SK-N-SH (cell line): ENCODE measurements around the gene WDTC1. TPM values are rescaled to one million over a fixed set of nuclear protein-coding genes. Genes with fewer than 3 reads are reported as not detected.

Source experiments
- CTCF ChIA-PET: fragments of 300-600, 350-600 bp; formaldehyde crosslinking; extraction: SDS; loops from one replicate; lab custom pipeline; 2021; lab: Yijun Ruan, JAX
- POLR2A ChIA-PET: fragments of 350-600 bp; sonication (Branson Sonifier 250); formaldehyde crosslinking; extraction: SDS; loops from one replicate; lab custom pipeline; 2020; ENCODE audit warnings: antibody characterized with exemption, inconsistent platforms; lab: Yijun Ruan, JAX
- DNase-seq: peaks from one replicate; pipeline ENCODE4 v3.0.0; 2012
- H2AFZ ChIP-seq: fragments of 200-600 bp; sonication (generic); 2 replicates; pipeline ENCODE4 v1.8.1; 2016; ENCODE audit warnings: antibody characterized with exemption, mild to moderate bottlenecking, low read depth
- H3F3A ChIP-seq: fragments of 200-600 bp; sonication (generic); replicated peaks from 2 replicates; pipeline ENCODE3; 2016; ENCODE audit warnings: antibody characterized with exemption, mild to moderate bottlenecking; ENCODE audit not compliant: insufficient read depth
- H3K27ac ChIP-seq, 2 experiments: fragments of 200-500 bp in 1 of 2; fragments of 200-600 bp in 1 of 2; sonication (Bioruptor generic) in 1 of 2; sonication (generic), shearing (Covaris generic) in 1 of 2; 2 replicates each; pipeline versions ENCODE4 v1.5.1 to v1.6.1; 2014 to 2016; ENCODE audit warnings: low read depth in 2 of 2, inconsistent platforms in 1 of 2, low read length in 1 of 2, mild to moderate bottlenecking in 1 of 2, mixed read lengths in 1 of 2
- H3K27me3 ChIP-seq: fragments of 200-600 bp; sonication (generic), shearing (Covaris generic); 2 replicates; pipeline ENCODE4 v1.6.1; 2016; ENCODE audit warnings: mixed run types; ENCODE audit not compliant: insufficient read depth
- H3K36me3 ChIP-seq, 2 experiments: fragments of 200-500 bp in 1 of 2; fragments of 200-600 bp in 1 of 2; sonication (Bioruptor generic) in 1 of 2; sonication (generic) in 1 of 2; replicated peaks in 1 of 2; 2 replicates each; pipeline versions ENCODE3 to v1.5.1; 2014 to 2016; ENCODE audit warnings: low read length in 1 of 2, mild to moderate bottlenecking in 1 of 2; ENCODE audit not compliant: insufficient read depth in 2 of 2, control insufficient read depth in 1 of 2
- H3K4me1 ChIP-seq, 2 experiments: fragments of 200-500 bp in 1 of 2; fragments of 200-600 bp in 1 of 2; sonication (Bioruptor generic) in 1 of 2; sonication (generic), shearing (Covaris generic) in 1 of 2; 2 replicates each; pipeline versions ENCODE4 v1.5.1 to v1.6.1; 2014 to 2016; ENCODE audit warnings: low read depth in 1 of 2, low read length in 1 of 2, mixed run types in 1 of 2; ENCODE audit not compliant: insufficient read depth in 2 of 2, control insufficient read depth in 1 of 2
- H3K4me2 ChIP-seq: fragments of 200-600 bp; sonication (generic), shearing (Covaris generic); 2 replicates; pipeline ENCODE4 v1.6.1; 2017; ENCODE audit warnings: mixed run types
- H3K4me3 ChIP-seq, 2 experiments: fragments of 200-500 bp in 1 of 2; fragments of 200-600 bp in 1 of 2; sonication (Bioruptor generic) in 1 of 2; sonication (generic), shearing (Covaris generic) in 1 of 2; 2 replicates each; pipeline versions ENCODE4 v1.5.1 to v1.8.1; 2014 to 2016; ENCODE audit warnings: low read depth in 2 of 2, inconsistent platforms in 1 of 2, low read length in 1 of 2, mild to moderate bottlenecking in 1 of 2, mixed read lengths in 1 of 2, moderate library complexity in 1 of 2
- H3K79me2 ChIP-seq: fragments of 200-600 bp; sonication (generic); 2 replicates; pipeline ENCODE4 v1.8.1; 2017; ENCODE audit warnings: mild to moderate bottlenecking; ENCODE audit not compliant: insufficient read depth
- H3K9ac ChIP-seq: fragments of 200-600 bp; sonication (generic); 2 replicates; pipeline ENCODE4 v1.6.1; 2017; ENCODE audit warnings: mixed run types
- H3K9me2 ChIP-seq: fragments of 200-600 bp; sonication (generic); 2 replicates; pipeline ENCODE4 v1.6.1; 2017; ENCODE audit warnings: mixed run types
- H3K9me3 ChIP-seq: fragments of 200-600 bp; sonication (generic); 2 replicates; pipeline ENCODE4 v1.6.1; 2017; ENCODE audit warnings: mixed run types, mild to moderate bottlenecking, moderate library complexity
- H4K20me1 ChIP-seq: fragments of 200-600 bp; sonication (generic); 2 replicates; pipeline ENCODE4 v1.6.1; 2017; ENCODE audit warnings: mild to moderate bottlenecking, mixed run types; ENCODE audit not compliant: insufficient read depth
- ELF1 ChIP-seq: IDR thresholded peaks from 2 replicates; pipeline ENCODE4 v1.4.0; 2012
- EZH2phosphoT487 ChIP-seq: fragments of 200-600 bp; sonication (generic); IDR thresholded peaks from 2 replicates; pipeline ENCODE4 v1.6.1; 2017; ENCODE audit warnings: low read depth, mixed run types, mild to moderate bottlenecking, antibody characterized with exemption, moderate library complexity, borderline replicate concordance
- FOXM1 ChIP-seq: IDR thresholded peaks from 2 replicates; pipeline ENCODE4 v1.4.0; 2012; ENCODE audit warnings: low read depth, mild to moderate bottlenecking
- JUND ChIP-seq: IDR thresholded peaks from 2 replicates; pipeline ENCODE4 v1.4.0; 2012
- MEF2A ChIP-seq: IDR thresholded peaks from 2 replicates; pipeline ENCODE4 v1.4.0; 2012; ENCODE audit warnings: low read depth, borderline replicate concordance
- MXI1 ChIP-seq: IDR thresholded peaks from 2 replicates; pipeline ENCODE4 v1.6.1; 2012; ENCODE audit warnings: mild to moderate bottlenecking, low read depth, low read length, improper control_type of control experiment
- NFIC ChIP-seq: IDR thresholded peaks from 2 replicates; pipeline ENCODE4 v1.4.0; 2012; ENCODE audit warnings: borderline replicate concordance
- NRF1 ChIP-seq: IDR thresholded peaks from 2 replicates; pipeline ENCODE4 v1.6.1; 2012; ENCODE audit warnings: low read depth, mild to moderate bottlenecking, low read length
- RAD21 ChIP-seq: IDR thresholded peaks from 2 replicates; pipeline ENCODE4 v1.6.1; 2012; ENCODE audit warnings: mild to moderate bottlenecking, low read length
- RCOR1 ChIP-seq: fragments of 150-350 bp; IDR thresholded peaks from 2 replicates; pipeline ENCODE4 v1.6.1; 2017; ENCODE audit warnings: antibody characterized with exemption, low read length
- RFX5 ChIP-seq: IDR thresholded peaks from 2 replicates; pipeline ENCODE4 v1.6.1; 2012; ENCODE audit warnings: mild to moderate bottlenecking, improper control_type of control experiment, low read length
- RXRA ChIP-seq: IDR thresholded peaks from 2 replicates; pipeline ENCODE4 v1.4.0; 2012; ENCODE audit warnings: low read depth, mild to moderate bottlenecking, borderline replicate concordance
- SIN3A ChIP-seq: IDR thresholded peaks from 2 replicates; pipeline ENCODE4 v1.6.1; 2012; ENCODE audit warnings: low read depth, mild to moderate bottlenecking, low read length, moderate library complexity, borderline replicate concordance
- SMC3 ChIP-seq: IDR thresholded peaks from 2 replicates; pipeline ENCODE4 v1.6.1; 2012; ENCODE audit warnings: low read depth, low read length, improper control_type of control experiment
- YY1 ChIP-seq: IDR thresholded peaks from 2 replicates; pipeline ENCODE4 v1.4.0; 2012; ENCODE audit warnings: low read depth, mild to moderate bottlenecking
- WGBS: methylation state at CpG from one replicate; pipeline ENCODE4 v1.1.6; 2017; ENCODE audit warnings: low lambda C conversion rate; 5-methylcytosine and 5-hydroxymethylcytosine counted together
- polyA plus RNA-seq, 3 experiments: library from polyadenylated mRNA; depleted of rRNA; stranded (reverse); fragments of >200 nt; gene quantifications; 2 replicates each; pipeline ENCODE4 v1.2.3, GENCODE V29; 2012
- TF ChIP-seq, protein P1 (sequence below): fragments of 150-350 bp; IDR thresholded peaks from 2 replicates; pipeline ENCODE4 v1.6.1; 2016; ENCODE audit warnings: mild to moderate bottlenecking, low read depth, low read length
- TF ChIP-seq, protein P2 (sequence below): IDR thresholded peaks from 2 replicates; pipeline ENCODE4 v1.4.0; 2012; ENCODE audit warnings: low read depth
- TF ChIP-seq, protein P3 (sequence below): fragments of 200-600 bp; sonication (generic); IDR thresholded peaks from 2 replicates; pipeline ENCODE4 v1.6.1; 2017; ENCODE audit warnings: antibody characterized with exemption, mild to moderate bottlenecking, moderate library complexity
- TF ChIP-seq, protein P4 (sequence below): IDR thresholded peaks from 2 replicates; pipeline ENCODE4 v1.4.0; 2012; ENCODE audit warnings: low read depth, borderline replicate concordance
- TF ChIP-seq, protein P5 (sequence below): IDR thresholded peaks from 2 replicates; pipeline ENCODE4 v1.6.1; 2012; ENCODE audit warnings: mild to moderate bottlenecking, low read depth, low read length, moderate library complexity
- TF ChIP-seq, protein P6 (sequence below): fragments of 150-350 bp; IDR thresholded peaks from 2 replicates; pipeline ENCODE4 v1.6.1; 2017; ENCODE audit warnings: antibody characterized with exemption, low read length, low read depth, borderline replicate concordance
- TF ChIP-seq, protein P7 (sequence below): IDR thresholded peaks from 2 replicates; pipeline ENCODE4; 2012

WDTC1 gene
- polyA plus RNA-seq, 1 of the 3 experiments (the other 2 are of a cell fraction): 12.0 TPM

DNA sequence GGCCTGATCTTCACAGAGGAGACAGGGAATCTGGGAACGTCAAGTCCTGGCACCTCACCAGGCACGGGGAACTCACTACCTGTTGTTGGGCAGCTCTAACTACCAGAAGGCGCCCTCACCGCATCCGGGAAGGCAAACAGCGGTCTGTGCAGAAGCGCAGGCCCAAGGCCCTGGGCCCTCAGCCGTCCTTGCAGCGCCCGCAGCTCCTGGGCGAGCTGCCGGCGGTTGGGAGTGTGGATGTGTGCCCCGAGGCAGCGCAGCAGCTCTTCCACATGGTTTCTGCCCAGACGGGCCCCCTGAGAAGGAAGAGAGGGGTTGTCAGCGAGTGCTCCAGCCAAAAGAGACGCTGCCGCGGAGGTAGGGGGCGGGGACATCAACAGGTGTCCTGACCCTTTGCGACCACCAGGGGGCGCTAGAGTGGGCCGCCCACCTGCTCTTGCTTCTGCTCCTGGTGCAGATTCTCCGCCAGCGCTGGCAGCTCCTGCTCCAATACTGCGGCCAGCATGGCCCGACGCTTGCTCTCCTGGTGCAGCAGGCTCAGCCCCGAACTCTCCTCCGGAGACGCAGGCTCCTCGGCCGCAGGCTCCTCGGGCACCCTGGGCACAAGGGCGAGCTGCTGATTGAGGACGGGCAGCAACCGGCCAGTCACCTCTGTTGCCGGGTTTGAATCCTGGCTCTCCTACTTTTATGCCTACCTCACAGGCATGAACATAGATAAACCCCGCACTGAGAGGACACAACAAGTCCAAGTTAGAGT lies 123.0 kb downstream of the WDTC1 start:
- H3K36me3 ChIP-seq: peaks cover 4 to 21% of the 10 kb centered on the region in 2 experiments
- H3K27me3 ChIP-seq: no peaks in the 10 kb centered on the region
- no peaks in the 10 kb centered on the region for H3F3A ChIP-seq
- WGBS: 43% methylated on average over 33 of the region's 40 CpGs
- POLR2A ChIA-PET: interaction anchor here (1.7 kb wide), 1 partner anchor 9 kb away, joined by 5 read pairs; no protein-coding TSS in a partner anchor
- H3K4me2 ChIP-seq: no peak overlapping the region
- H3K9me2 ChIP-seq: no peaks in the 10 kb centered on the region
- H3K4me1 ChIP-seq: peaks cover 0 to 5% of the 10 kb centered on the region in 2 experiments; a peak in 1 of 4 replicates
- CTCF ChIA-PET: interaction anchor here (0.6 to 12.3 kb wide), 51 partner anchors 8 to 314 kb away, joined by 3 to 219 read pairs (median 5); partner anchors contain the start of genes AHDC1, CD164L2, FCN3 and FGR
- peak; percentile 97 for DNase-seq
- no peaks in the 10 kb centered on the region for H3K9me3 ChIP-seq
- peak overlapping the region in 1 of 2 experiments; percentile 48; a peak in 1 of 4 replicates for H3K4me3 ChIP-seq
- H3K9ac ChIP-seq: no peak overlapping the region
- no peak overlapping the region for H3K27ac ChIP-seq
- no peaks in the 10 kb centered on the region for H4K20me1 ChIP-seq
- no peak overlapping the region for H2AFZ ChIP-seq
- H3K79me2 ChIP-seq: no peaks in the 10 kb centered on the region
- TF ChIP-seq YY1: no peak
- TF ChIP-seq NFIC: no peak
- TF ChIP-seq, protein P1, sequence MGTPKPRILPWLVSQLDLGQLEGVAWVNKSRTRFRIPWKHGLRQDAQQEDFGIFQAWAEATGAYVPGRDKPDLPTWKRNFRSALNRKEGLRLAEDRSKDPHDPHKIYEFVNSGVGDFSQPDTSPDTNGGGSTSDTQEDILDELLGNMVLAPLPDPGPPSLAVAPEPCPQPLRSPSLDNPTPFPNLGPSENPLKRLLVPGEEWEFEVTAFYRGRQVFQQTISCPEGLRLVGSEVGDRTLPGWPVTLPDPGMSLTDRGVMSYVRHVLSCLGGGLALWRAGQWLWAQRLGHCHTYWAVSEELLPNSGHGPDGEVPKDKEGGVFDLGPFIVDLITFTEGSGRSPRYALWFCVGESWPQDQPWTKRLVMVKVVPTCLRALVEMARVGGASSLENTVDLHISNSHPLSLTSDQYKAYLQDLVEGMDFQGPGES: no peak
- no peak for TF ChIP-seq RXRA
- TF ChIP-seq, protein P2, sequence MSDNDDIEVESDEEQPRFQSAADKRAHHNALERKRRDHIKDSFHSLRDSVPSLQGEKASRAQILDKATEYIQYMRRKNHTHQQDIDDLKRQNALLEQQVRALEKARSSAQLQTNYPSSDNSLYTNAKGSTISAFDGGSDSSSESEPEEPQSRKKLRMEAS: no peak
- TF ChIP-seq SIN3A: no peak
- TF ChIP-seq RAD21: peak; percentile 65
- TF ChIP-seq, protein P3, sequence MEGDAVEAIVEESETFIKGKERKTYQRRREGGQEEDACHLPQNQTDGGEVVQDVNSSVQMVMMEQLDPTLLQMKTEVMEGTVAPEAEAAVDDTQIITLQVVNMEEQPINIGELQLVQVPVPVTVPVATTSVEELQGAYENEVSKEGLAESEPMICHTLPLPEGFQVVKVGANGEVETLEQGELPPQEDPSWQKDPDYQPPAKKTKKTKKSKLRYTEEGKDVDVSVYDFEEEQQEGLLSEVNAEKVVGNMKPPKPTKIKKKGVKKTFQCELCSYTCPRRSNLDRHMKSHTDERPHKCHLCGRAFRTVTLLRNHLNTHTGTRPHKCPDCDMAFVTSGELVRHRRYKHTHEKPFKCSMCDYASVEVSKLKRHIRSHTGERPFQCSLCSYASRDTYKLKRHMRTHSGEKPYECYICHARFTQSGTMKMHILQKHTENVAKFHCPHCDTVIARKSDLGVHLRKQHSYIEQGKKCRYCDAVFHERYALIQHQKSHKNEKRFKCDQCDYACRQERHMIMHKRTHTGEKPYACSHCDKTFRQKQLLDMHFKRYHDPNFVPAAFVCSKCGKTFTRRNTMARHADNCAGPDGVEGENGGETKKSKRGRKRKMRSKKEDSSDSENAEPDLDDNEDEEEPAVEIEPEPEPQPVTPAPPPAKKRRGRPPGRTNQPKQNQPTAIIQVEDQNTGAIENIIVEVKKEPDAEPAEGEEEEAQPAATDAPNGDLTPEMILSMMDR: peak; percentile 89
- no peak for TF ChIP-seq RFX5
- TF ChIP-seq ELF1: no peak
- no peak for TF ChIP-seq NRF1
- TF ChIP-seq SMC3: peak; percentile 83
- TF ChIP-seq, protein P4, sequence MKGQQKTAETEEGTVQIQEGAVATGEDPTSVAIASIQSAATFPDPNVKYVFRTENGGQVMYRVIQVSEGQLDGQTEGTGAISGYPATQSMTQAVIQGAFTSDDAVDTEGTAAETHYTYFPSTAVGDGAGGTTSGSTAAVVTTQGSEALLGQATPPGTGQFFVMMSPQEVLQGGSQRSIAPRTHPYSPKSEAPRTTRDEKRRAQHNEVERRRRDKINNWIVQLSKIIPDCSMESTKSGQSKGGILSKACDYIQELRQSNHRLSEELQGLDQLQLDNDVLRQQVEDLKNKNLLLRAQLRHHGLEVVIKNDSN: no peak
- TF ChIP-seq JUND: no peak
- no peak for TF ChIP-seq EZH2phosphoT487
- TF ChIP-seq, protein P5, sequence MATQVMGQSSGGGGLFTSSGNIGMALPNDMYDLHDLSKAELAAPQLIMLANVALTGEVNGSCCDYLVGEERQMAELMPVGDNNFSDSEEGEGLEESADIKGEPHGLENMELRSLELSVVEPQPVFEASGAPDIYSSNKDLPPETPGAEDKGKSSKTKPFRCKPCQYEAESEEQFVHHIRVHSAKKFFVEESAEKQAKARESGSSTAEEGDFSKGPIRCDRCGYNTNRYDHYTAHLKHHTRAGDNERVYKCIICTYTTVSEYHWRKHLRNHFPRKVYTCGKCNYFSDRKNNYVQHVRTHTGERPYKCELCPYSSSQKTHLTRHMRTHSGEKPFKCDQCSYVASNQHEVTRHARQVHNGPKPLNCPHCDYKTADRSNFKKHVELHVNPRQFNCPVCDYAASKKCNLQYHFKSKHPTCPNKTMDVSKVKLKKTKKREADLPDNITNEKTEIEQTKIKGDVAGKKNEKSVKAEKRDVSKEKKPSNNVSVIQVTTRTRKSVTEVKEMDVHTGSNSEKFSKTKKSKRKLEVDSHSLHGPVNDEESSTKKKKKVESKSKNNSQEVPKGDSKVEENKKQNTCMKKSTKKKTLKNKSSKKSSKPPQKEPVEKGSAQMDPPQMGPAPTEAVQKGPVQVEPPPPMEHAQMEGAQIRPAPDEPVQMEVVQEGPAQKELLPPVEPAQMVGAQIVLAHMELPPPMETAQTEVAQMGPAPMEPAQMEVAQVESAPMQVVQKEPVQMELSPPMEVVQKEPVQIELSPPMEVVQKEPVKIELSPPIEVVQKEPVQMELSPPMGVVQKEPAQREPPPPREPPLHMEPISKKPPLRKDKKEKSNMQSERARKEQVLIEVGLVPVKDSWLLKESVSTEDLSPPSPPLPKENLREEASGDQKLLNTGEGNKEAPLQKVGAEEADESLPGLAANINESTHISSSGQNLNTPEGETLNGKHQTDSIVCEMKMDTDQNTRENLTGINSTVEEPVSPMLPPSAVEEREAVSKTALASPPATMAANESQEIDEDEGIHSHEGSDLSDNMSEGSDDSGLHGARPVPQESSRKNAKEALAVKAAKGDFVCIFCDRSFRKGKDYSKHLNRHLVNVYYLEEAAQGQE: no peak
- no peak for TF ChIP-seq MEF2A
- TF ChIP-seq, protein P6, sequence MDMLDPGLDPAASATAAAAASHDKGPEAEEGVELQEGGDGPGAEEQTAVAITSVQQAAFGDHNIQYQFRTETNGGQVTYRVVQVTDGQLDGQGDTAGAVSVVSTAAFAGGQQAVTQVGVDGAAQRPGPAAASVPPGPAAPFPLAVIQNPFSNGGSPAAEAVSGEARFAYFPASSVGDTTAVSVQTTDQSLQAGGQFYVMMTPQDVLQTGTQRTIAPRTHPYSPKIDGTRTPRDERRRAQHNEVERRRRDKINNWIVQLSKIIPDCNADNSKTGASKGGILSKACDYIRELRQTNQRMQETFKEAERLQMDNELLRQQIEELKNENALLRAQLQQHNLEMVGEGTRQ: no peak
- TF ChIP-seq, protein P7, sequence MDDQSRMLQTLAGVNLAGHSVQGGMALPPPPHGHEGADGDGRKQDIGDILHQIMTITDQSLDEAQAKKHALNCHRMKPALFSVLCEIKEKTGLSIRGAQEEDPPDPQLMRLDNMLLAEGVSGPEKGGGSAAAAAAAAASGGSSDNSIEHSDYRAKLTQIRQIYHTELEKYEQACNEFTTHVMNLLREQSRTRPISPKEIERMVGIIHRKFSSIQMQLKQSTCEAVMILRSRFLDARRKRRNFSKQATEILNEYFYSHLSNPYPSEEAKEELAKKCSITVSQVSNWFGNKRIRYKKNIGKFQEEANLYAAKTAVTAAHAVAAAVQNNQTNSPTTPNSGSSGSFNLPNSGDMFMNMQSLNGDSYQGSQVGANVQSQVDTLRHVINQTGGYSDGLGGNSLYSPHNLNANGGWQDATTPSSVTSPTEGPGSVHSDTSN: no peak
- no peak for TF ChIP-seq FOXM1
- TF ChIP-seq MXI1: no peak
- TF ChIP-seq RCOR1: 0 out of 2 replicates have a peak, but pooled peaks have one; percentile 45
